Loucy (cell line): Measurements from ENCODE around the gene RINT1.

ENCODE experiments used
- EZH2phosphoT487 ChIP-seq: fragments of 200-600 bp; IDR thresholded peaks from 2 replicates; pipeline ENCODE4 v1.6.1; 2018; ENCODE audit warnings: antibody characterized with exemption, mild to moderate bottlenecking, moderate library complexity, borderline replicate concordance
- TF ChIP-seq, protein P1 (sequence below): fragments of 200-600 bp; sonication (generic); conservative IDR thresholded peaks from 2 replicates; pipeline ENCODE4 v1.5.1; 2014; ENCODE audit warnings: mild to moderate bottlenecking, antibody characterized with exemption, low read length

DNA sequence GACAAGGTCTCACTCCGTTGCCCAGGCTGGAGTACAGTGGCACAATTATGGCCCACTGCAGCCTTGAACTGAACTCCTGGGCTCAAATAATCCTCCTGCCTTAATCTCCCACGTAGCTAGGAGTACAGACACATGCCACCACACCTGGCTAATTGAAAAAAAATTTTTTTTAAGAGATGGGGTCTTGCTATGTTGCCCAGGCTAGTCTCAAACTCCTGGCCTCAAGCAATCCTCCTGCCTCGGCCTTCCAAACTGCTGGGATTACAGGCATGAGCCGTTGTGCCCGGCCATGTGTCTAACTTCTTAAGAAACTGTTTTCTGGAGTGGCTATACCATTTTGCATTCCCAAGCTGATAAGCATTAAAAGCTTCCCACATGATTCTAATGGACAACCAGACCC lies 58.8 kb downstream of the RINT1 start:
- TF ChIP-seq, protein P1, sequence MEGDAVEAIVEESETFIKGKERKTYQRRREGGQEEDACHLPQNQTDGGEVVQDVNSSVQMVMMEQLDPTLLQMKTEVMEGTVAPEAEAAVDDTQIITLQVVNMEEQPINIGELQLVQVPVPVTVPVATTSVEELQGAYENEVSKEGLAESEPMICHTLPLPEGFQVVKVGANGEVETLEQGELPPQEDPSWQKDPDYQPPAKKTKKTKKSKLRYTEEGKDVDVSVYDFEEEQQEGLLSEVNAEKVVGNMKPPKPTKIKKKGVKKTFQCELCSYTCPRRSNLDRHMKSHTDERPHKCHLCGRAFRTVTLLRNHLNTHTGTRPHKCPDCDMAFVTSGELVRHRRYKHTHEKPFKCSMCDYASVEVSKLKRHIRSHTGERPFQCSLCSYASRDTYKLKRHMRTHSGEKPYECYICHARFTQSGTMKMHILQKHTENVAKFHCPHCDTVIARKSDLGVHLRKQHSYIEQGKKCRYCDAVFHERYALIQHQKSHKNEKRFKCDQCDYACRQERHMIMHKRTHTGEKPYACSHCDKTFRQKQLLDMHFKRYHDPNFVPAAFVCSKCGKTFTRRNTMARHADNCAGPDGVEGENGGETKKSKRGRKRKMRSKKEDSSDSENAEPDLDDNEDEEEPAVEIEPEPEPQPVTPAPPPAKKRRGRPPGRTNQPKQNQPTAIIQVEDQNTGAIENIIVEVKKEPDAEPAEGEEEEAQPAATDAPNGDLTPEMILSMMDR: no peak
- no peak for TF ChIP-seq EZH2phosphoT487
